MM.1S (cell line): ENCODE data around the gene PKHD1.

Source experiments
- DNase-seq: peaks from one replicate; pipeline ENCODE4 v3.0.0-alpha.2; 2015
- H2AFZ ChIP-seq: fragments of 300-600 bp; sonication (generic); 2 replicates; pipeline ENCODE4 v1.6.0; 2016; ENCODE audit warnings: antibody characterized with exemption, low read length
- H3F3A ChIP-seq: fragments of 300-600 bp; sonication (generic); 2 replicates; pipeline ENCODE4 v1.6.1; 2016; ENCODE audit warnings: mild to moderate bottlenecking, antibody characterized with exemption, low read length, moderate library complexity, mixed read lengths; ENCODE audit not compliant: insufficient read depth
- H3K27ac ChIP-seq: fragments of 300-600 bp; sonication (generic); 2 replicates; pipeline ENCODE4 v1.5.1; 2016; ENCODE audit warnings: mild to moderate bottlenecking, low read length
- H3K27me3 ChIP-seq: fragments of 300-600 bp; sonication (generic); replicated peaks from 2 replicates; pipeline ENCODE4 v1.6.0; 2016; ENCODE audit warnings: low read length; ENCODE audit not compliant: insufficient read depth
- H3K36me3 ChIP-seq: fragments of 300-600 bp; sonication (generic); replicated peaks from 2 replicates; pipeline ENCODE4 v1.6.1; 2016; ENCODE audit warnings: mild to moderate bottlenecking, low read length, mixed read lengths; ENCODE audit not compliant: insufficient read depth
- H3K4me1 ChIP-seq: fragments of 300-600 bp; sonication (generic); 2 replicates; pipeline ENCODE4 v1.6.1; 2016; ENCODE audit warnings: low read length, mixed read lengths
- H3K4me2 ChIP-seq: fragments of 300-600 bp; sonication (generic); 2 replicates; pipeline ENCODE4 v1.6.0; 2016; ENCODE audit warnings: low read depth, low read length
- H3K4me3 ChIP-seq: fragments of 300-600 bp; sonication (generic); 2 replicates; pipeline ENCODE4 v1.5.1; 2016; ENCODE audit warnings: low read length, mixed read lengths
- H3K79me2 ChIP-seq: fragments of 300-600 bp; sonication (generic); 2 replicates; pipeline ENCODE4 v1.6.1; 2016; ENCODE audit warnings: mixed run types, low read length, mixed read lengths
- H3K9ac ChIP-seq: fragments of 300-600 bp; sonication (generic); 2 replicates; pipeline ENCODE4 v1.6.1; 2016; ENCODE audit warnings: low read length, mixed read lengths
- H3K9me2 ChIP-seq: fragments of 300-600 bp; sonication (generic); replicated peaks from 2 replicates; pipeline ENCODE4 v1.6.1; 2016; ENCODE audit warnings: mild to moderate bottlenecking, low read length, mixed read lengths; ENCODE audit not compliant: insufficient read depth
- H3K9me3 ChIP-seq: fragments of 300-600 bp; sonication (generic); replicated peaks from 2 replicates; pipeline ENCODE4 v1.6.1; 2016; ENCODE audit warnings: mild to moderate bottlenecking, low read length, mixed read lengths; ENCODE audit not compliant: insufficient read depth
- H4K20me1 ChIP-seq: fragments of 300-600 bp; sonication (generic); 2 replicates; pipeline ENCODE4 v1.6.1; 2016; ENCODE audit warnings: mild to moderate bottlenecking, low read length, moderate library complexity, mixed read lengths; ENCODE audit not compliant: insufficient read depth
- EZH2 ChIP-seq: fragments of 300-600 bp; sonication (generic); optimal IDR thresholded peaks from 2 replicates; pipeline ENCODE3; 2017; ENCODE audit warnings: low read depth, mild to moderate bottlenecking, antibody characterized with exemption, low read length, mixed read lengths
- EZH2phosphoT487 ChIP-seq: fragments of 300-600 bp; sonication (generic); IDR thresholded peaks from 2 replicates; pipeline ENCODE4 v1.6.1; 2018; ENCODE audit warnings: antibody characterized with exemption, low read length
- TF ChIP-seq, protein P1 (sequence below): fragments of 300-600 bp; sonication (generic); IDR thresholded peaks from 2 replicates; pipeline ENCODE4 v1.5.1; 2016; ENCODE audit warnings: antibody characterized with exemption, low read length, mixed read lengths

The PKHD1 gene

GRCh38 chr6:51788121-51788520 lies 299.3 kb downstream of the PKHD1 start:
- no peak overlapping the region for H2AFZ ChIP-seq
- no peaks in the 10 kb centered on the region for H4K20me1 ChIP-seq
- no peaks in the 10 kb centered on the region for H3K9me2 ChIP-seq
- H3F3A ChIP-seq: no peaks in the 10 kb centered on the region
- TF ChIP-seq EZH2: no peak
- TF ChIP-seq EZH2phosphoT487: no peak
- TF ChIP-seq, protein P1, sequence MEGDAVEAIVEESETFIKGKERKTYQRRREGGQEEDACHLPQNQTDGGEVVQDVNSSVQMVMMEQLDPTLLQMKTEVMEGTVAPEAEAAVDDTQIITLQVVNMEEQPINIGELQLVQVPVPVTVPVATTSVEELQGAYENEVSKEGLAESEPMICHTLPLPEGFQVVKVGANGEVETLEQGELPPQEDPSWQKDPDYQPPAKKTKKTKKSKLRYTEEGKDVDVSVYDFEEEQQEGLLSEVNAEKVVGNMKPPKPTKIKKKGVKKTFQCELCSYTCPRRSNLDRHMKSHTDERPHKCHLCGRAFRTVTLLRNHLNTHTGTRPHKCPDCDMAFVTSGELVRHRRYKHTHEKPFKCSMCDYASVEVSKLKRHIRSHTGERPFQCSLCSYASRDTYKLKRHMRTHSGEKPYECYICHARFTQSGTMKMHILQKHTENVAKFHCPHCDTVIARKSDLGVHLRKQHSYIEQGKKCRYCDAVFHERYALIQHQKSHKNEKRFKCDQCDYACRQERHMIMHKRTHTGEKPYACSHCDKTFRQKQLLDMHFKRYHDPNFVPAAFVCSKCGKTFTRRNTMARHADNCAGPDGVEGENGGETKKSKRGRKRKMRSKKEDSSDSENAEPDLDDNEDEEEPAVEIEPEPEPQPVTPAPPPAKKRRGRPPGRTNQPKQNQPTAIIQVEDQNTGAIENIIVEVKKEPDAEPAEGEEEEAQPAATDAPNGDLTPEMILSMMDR: no peak
- no peak overlapping the region for H3K9ac ChIP-seq
- H3K27me3 ChIP-seq: no peaks in the 10 kb centered on the region
- H3K9me3 ChIP-seq: no peaks in the 10 kb centered on the region
- H3K36me3 ChIP-seq: no peaks in the 10 kb centered on the region
- H3K4me1 ChIP-seq: no peaks in the 10 kb centered on the region
- no peak for DNase-seq
- no peaks in the 10 kb centered on the region for H3K79me2 ChIP-seq
- no peak overlapping the region for H3K27ac ChIP-seq
- H3K4me3 ChIP-seq: no peak overlapping the region
- no peak overlapping the region for H3K4me2 ChIP-seq

GRCh38 chr6:51778666-51779065 lies 308.7 kb downstream of the PKHD1 start:
- H3K27me3 ChIP-seq: no peaks in the 10 kb centered on the region
- H3K36me3 ChIP-seq: no peaks in the 10 kb centered on the region
- H3K79me2 ChIP-seq: no peaks in the 10 kb centered on the region
- no peak for DNase-seq
- no peak overlapping the region for H3K4me2 ChIP-seq
- no peaks in the 10 kb centered on the region for H3F3A ChIP-seq
- no peaks in the 10 kb centered on the region for H3K4me1 ChIP-seq
- H3K9me2 ChIP-seq: no peaks in the 10 kb centered on the region
- TF ChIP-seq EZH2phosphoT487 (no peak), EZH2 (no peak)
- TF ChIP-seq, protein P1: no peak
- no peaks in the 10 kb centered on the region for H4K20me1 ChIP-seq
- no peak overlapping the region for H3K27ac ChIP-seq
- H3K9ac ChIP-seq: no peak overlapping the region
- no peaks in the 10 kb centered on the region for H3K9me3 ChIP-seq
- H2AFZ ChIP-seq: no peak overlapping the region
- no peak overlapping the region for H3K4me3 ChIP-seq

GRCh38 chr6:51777618-51778017 lies 309.8 kb downstream of the PKHD1 start:
- no peak for TF ChIP-seq EZH2phosphoT487
- no peak for TF ChIP-seq EZH2
- TF ChIP-seq, protein P1: no peak

More at GRCh38 chr6:51777618-51778017, 309.8 kb downstream of the PKHD1 start:
- DNase-seq: no peak
- H3K9ac ChIP-seq: no peak overlapping the region
- H3F3A ChIP-seq: no peaks in the 10 kb centered on the region
- H3K4me2 ChIP-seq: no peak overlapping the region
- H3K79me2 ChIP-seq: no peaks in the 10 kb centered on the region
- no peaks in the 10 kb centered on the region for H4K20me1 ChIP-seq
- no peak overlapping the region for H3K4me3 ChIP-seq
- H3K27me3 ChIP-seq: no peaks in the 10 kb centered on the region
- H3K9me3 ChIP-seq: no peaks in the 10 kb centered on the region
- H3K36me3 ChIP-seq: no peaks in the 10 kb centered on the region
- H2AFZ ChIP-seq: no peak overlapping the region
- H3K9me2 ChIP-seq: no peaks in the 10 kb centered on the region
- H3K27ac ChIP-seq: no peak overlapping the region
- no peaks in the 10 kb centered on the region for H3K4me1 ChIP-seq
